ACC112 (cell line): ENCODE results near the gene SPRYD3.

Experiments used
- H2AFZ ChIP-seq: fragments of 200-600 bp; sonication (generic); one replicate; pipeline ENCODE4 v1.6.0; 2017; ENCODE audit warnings: antibody characterized with exemption, low read length; ENCODE audit not compliant: unreplicated experiment
- H3K27ac ChIP-seq: fragments of 200-600 bp; sonication (generic); 2 replicates; pipeline ENCODE4 v1.5.1; 2014; ENCODE audit warnings: low read depth, mild to moderate bottlenecking, antibody characterized with exemption, low read length, moderate library complexity
- H3K27me3 ChIP-seq: fragments of 200-600 bp; sonication (generic); 2 replicates; pipeline ENCODE4 v1.6.1; 2014; ENCODE audit warnings: mild to moderate bottlenecking, antibody characterized with exemption, low read length, moderate library complexity, mixed read lengths; ENCODE audit not compliant: insufficient read depth
- H3K36me3 ChIP-seq: fragments of 200-600 bp; sonication (generic); 2 replicates; pipeline ENCODE4 v1.6.1; 2016; ENCODE audit warnings: mild to moderate bottlenecking, antibody characterized with exemption, low read length, moderate library complexity, mixed read lengths; ENCODE audit not compliant: insufficient read depth
- H3K4me1 ChIP-seq: fragments of 200-600 bp; sonication (generic); one replicate; pipeline ENCODE4 v1.6.1; 2016; ENCODE audit warnings: low read length, mixed read lengths; ENCODE audit not compliant: insufficient read depth, unreplicated experiment, control insufficient read depth
- H3K4me3 ChIP-seq: fragments of 200-600 bp; sonication (generic); 2 replicates; pipeline ENCODE4 v1.5.1; 2014; ENCODE audit warnings: mild to moderate bottlenecking, low read depth, low read length
- H3K79me2 ChIP-seq: fragments of 200-600 bp; sonication (generic); one replicate; pipeline ENCODE4 v1.6.0; 2016; ENCODE audit warnings: low read length; ENCODE audit not compliant: control insufficient read depth, unreplicated experiment, insufficient read depth

Gene SPRYD3

DNA sequence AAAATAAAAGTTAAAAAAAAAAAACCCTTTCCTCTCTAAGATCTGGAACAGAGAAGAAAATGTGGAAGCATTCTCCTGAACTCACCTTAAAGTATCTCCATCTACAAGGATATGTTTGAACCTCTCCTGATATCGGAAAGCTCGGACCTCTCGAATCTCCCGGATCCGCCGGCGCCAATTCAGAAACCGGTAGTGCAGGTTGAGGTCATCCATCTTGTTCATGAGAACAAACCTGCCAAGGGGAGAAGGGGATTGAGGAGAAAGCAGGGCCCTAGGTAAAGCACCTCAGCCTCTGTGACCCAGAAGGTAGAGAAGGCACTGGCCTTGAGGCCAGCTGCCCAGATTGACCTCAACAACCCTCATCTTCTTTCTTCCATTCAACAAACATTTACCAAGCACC lies 2.2 kb downstream of the SPRYD3 start:
- no peaks in the 10 kb centered on the region for H3K27me3 ChIP-seq
- no peak overlapping the region for H3K27ac ChIP-seq
- no peaks in the 10 kb centered on the region for H3K36me3 ChIP-seq
- no peak overlapping the region for H2AFZ ChIP-seq
- peaks cover 24% of the 10 kb centered on the region for H3K4me1 ChIP-seq
- no peak overlapping the region for H3K4me3 ChIP-seq
- H3K79me2 ChIP-seq = peaks cover 15% of the 10 kb centered on the region

DNA sequence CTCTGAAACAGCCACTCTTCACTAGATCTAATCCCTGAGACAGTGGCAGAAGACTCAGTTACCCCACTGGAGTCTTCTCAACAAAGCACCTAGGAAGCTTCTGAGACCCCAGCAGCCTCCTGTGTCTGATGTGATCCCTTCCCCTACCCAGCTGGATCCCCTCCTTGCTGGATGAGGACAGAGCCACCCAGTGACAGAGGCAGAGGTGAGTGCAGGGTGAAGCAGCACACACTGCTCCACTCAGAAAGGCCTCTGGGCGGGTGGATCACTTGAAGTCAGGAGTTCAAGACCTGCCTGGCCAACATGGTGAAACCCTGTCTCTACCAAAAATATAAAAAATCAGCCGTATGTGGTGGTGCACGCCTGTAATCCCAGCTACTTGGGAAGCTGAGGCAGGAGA lies 2.7 kb downstream of the SPRYD3 start:
- Histone ChIP-seq H2AFZ (no peak overlapping the region), H3K27ac (no peak overlapping the region), H3K79me2 (peaks cover 15% of the 10 kb centered on the region), H3K36me3 (no peaks in the 10 kb centered on the region), H3K27me3 (no peaks in the 10 kb centered on the region), H3K4me1 (peaks cover 28% of the 10 kb centered on the region), H3K4me3 (no peak overlapping the region)

DNA sequence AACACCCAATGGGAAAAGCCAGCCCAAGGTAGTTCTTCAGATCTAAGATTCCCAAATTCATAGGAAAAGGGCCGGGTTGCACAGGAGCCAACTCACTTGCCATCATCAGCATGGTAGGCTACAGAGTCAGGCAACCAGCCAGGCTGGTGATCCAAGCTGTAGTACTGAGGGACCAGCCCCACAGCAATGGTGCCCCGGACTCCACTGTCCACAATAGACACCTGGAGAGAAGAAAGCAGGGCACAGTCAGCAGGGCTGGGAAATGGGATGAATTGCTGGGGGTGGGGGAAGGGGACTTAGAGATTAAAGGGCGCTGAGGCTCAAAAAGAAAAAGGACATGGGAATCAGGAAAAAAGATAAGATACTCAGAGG lies 4.2 kb downstream of the SPRYD3 start:
- no peaks in the 10 kb centered on the region for H3K36me3 ChIP-seq
- peaks cover 15% of the 10 kb centered on the region for H3K79me2 ChIP-seq
- H3K4me1 ChIP-seq = peaks cover 27% of the 10 kb centered on the region
- H3K4me3 ChIP-seq = no peak overlapping the region
- H2AFZ ChIP-seq = no peak overlapping the region
- no peaks in the 10 kb centered on the region for H3K27me3 ChIP-seq
- H3K27ac ChIP-seq = no peak overlapping the region

DNA sequence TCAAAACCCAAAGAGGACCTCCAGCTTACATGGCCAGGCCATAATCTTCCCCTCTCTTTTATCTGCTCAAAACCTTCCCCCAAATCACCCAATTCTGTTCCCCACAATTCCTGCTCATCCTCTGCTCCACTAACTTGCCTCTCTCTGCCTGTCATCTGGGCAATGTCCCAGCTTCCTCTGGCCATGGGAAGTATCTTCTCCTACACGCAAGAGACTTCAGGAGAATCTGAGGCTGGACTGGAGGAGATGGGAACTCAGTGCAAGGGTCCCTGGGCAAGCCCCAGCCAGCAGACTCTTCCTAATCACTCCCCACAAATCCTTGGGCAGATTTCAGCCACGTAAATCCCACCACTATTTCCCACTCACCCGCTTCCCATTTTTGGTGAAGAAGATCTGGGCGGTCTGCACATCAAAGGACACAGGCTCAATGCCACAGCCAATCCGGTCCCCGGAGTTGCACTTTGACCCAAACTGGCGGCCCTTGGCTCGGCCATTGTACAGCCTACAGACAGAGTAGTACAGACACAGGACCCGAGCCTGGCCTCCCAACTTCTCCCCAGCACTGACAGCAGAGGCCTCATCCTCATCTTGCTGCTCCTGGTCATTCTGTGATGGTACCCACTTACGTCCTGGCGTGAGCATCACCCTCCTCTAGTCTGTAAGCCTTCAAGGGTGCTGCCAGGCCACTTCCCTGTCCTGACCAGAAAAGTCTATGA lies 4.7 kb downstream of the SPRYD3 start:
- H2AFZ ChIP-seq = no peak overlapping the region
- no peak overlapping the region for H3K4me3 ChIP-seq
- no peak overlapping the region for H3K27ac ChIP-seq
- H3K4me1 ChIP-seq = peaks cover 30% of the 10 kb centered on the region
- no peaks in the 10 kb centered on the region for H3K27me3 ChIP-seq
- H3K36me3 ChIP-seq = no peaks in the 10 kb centered on the region
- H3K79me2 ChIP-seq = peaks cover 15% of the 10 kb centered on the region

GRCh38 chr12:53073881-53074280 lies 5.3 kb downstream of the SPRYD3 start:
- Histone ChIP-seq H2AFZ (no peak overlapping the region), H3K27me3 (no peaks in the 10 kb centered on the region), H3K36me3 (no peaks in the 10 kb centered on the region), H3K27ac (no peak overlapping the region), H3K4me1 (peaks cover 35% of the 10 kb centered on the region), H3K4me3 (no peak overlapping the region), H3K79me2 (peaks cover 15% of the 10 kb centered on the region)

- Histone ChIP-seq H3K27me3 (no peaks in the 10 kb centered on the region), H3K79me2 (no peaks in the 10 kb centered on the region), H3K27ac (0 out of 2 replicates have a peak overlapping the region, but pooled peaks have one; percentile 5), H3K4me3 (no peak overlapping the region), H2AFZ (no peak overlapping the region), H3K4me1 (peaks cover 52% of the 10 kb centered on the region), H3K36me3 (no peaks in the 10 kb centered on the region)
These were observed 7.3 kb downstream of the SPRYD3 start for GRCh38 chr12:53071591-53072551.

- Histone ChIP-seq H3K4me3 (no peak overlapping the region), H3K79me2 (no peaks in the 10 kb centered on the region), H3K36me3 (0 out of 2 replicates have a peak, but pooled peaks cover 3% of the 10 kb centered on the region), H3K4me1 (peaks cover 61% of the 10 kb centered on the region), H2AFZ (no peak overlapping the region), H3K27ac (no peak overlapping the region), H3K27me3 (no peaks in the 10 kb centered on the region)
These were observed 8.2 kb downstream of the SPRYD3 start for GRCh38 chr12:53070877-53071492.

DNA sequence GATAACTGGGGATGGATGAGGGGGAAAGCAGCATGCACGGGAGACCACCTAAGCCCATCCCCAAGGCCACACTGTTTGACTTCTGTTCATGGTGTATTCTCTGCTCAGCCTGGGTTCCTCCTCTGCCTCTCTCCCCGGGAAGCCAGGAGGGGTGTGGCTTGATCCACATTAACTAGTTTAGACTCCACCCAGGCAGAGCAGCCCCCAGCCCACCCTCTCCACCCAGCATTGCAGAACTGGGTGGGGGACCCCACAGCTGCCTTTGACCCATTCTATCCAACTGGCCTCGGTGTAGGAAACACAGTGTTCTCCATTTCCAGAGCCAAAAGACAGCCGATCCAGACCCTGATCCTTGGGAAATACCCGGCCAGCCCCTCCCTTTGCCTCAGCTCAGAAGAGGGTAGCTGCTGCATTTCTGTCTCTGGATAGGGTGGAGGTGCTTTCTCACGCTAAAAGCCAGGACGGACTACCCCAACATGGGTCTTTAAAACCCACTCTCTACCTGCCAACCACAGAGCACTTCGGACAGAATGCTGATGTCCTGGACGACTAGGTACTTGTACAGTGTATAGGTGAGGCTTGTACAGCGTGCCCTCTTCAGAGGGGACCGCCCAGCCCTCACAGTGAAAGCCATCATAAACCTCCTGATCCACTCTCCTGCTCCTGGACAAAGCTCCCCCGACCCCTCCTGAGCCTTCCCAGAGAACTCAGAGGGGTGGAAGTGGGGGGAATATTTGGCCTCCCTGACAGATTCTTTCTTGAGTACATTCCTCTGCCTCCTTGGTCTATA lies 9.4 kb downstream of the SPRYD3 start:
- no peak overlapping the region for H3K4me3 ChIP-seq
- 0 out of 2 replicates have a peak, but pooled peaks cover 3% of the 10 kb centered on the region for H3K36me3 ChIP-seq
- H3K27ac ChIP-seq = no peak overlapping the region
- no peaks in the 10 kb centered on the region for H3K27me3 ChIP-seq
- H3K79me2 ChIP-seq = no peaks in the 10 kb centered on the region
- peaks cover 67% of the 10 kb centered on the region for H3K4me1 ChIP-seq
- no peak overlapping the region for H2AFZ ChIP-seq

GRCh38 chr12:53068811-53069585 lies 10.2 kb downstream of the SPRYD3 start:
- peaks cover 73% of the 10 kb centered on the region for H3K4me1 ChIP-seq
- no peak overlapping the region for H3K4me3 ChIP-seq
- H3K27ac ChIP-seq = 0 out of 2 replicates have a peak overlapping the region, but pooled peaks have one; percentile 14
- H3K79me2 ChIP-seq = no peaks in the 10 kb centered on the region
- H2AFZ ChIP-seq = no peak overlapping the region
- 0 out of 2 replicates have a peak, but pooled peaks cover 3% of the 10 kb centered on the region for H3K36me3 ChIP-seq
- no peaks in the 10 kb centered on the region for H3K27me3 ChIP-seq
